ENCODE measurements around the gene EIF5A. TPM values are rescaled to one million over a fixed set of nuclear protein-coding genes. Genes with fewer than 3 reads are reported as not detected.
"Not testable (repeated sequence)": the region's sequence is repeated elsewhere in the genome, so short reads cannot be mapped to it uniquely, and the experiment has no call there.

Gene EIF5A
- polyA plus RNA-seq, 1 donor (not counting 4 experiments of a cell fraction or from before 2014, with no cell fraction given), result 948 TPM

DNA sequence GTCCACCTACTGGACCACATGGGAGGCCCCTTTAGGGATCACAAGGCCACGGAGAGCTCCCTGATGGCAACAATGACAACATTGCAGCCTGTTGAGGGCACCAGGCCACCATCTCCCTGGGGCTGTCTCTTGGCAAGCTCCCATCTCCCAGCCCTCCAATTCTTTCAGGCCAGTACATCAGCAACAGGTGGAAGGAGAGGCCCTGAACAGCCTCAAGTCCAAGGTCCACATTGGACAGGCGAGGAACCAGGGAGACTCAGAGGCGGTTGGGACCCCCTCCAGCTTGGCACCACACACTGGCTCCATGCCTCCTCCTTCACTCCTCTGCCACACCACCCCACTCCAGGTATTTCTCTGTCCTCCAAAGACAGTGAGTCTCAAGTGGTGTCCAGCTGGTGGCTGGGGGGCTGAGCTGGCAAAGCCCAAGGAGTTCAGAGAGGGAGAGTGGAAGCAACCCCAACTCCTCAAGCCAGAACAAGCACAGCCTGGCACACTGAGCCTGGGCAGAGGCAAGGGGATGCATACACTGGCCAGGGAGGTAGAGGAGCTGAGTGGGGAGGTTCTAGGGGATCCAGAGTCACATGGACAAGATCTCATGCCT, 27.6 kb downstream of the EIF5A start:
- H3K79me2 ChIP-seq (ENCODE audit: control insufficient read depth, insufficient read depth, low read length), result no peaks in the 10 kb centered on the region

DNA sequence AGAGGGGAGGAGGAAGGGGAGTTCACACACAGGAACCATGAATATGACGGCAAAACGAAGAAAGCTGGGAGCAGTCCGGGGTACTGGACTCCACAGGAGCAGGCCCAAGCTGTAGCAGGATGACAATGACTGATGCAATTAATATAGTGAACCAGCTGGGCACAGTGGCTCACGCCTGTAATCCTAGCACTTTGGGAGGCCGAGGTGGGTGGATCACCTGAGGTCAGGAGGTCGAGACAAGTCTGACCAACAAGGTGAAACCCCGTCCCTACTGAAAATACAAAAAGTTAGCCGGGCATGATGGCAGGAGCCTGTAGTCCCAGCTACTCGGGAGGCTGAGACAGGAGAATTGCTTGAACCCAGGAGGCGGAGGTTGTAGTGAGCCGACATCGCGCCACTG, 28.3 kb downstream of the EIF5A start:
- dilution Hi-C loops (cut with MboI; ENCODE audit: extremely low pct_ligation_motif_present, low sequenced_read_pairs); H4K20me1 ChIP-seq (ENCODE audit: control insufficient read depth, extremely low read depth, insufficient read depth, low read length); H3K9ac ChIP-seq (ENCODE audit: control insufficient read depth, extremely low read depth, insufficient read depth, low read length); H3K4me2 ChIP-seq (ENCODE audit: control insufficient read depth, extremely low read depth, insufficient read depth, low read depth, low read length); FAIRE-seq; DNase-seq (ENCODE audit: low read depth, low spot score); H3K9me1 ChIP-seq (ENCODE audit: control insufficient read depth, extremely low read depth, insufficient read depth, low read length); H2AFZ ChIP-seq (ENCODE audit: control insufficient read depth, low read length); H3K4me3 ChIP-seq (ENCODE audit: control insufficient read depth in 2 of 3, extremely low read depth in 1 of 3, insufficient read depth in 2 of 3, low read depth in 1 of 3, low read length in 3 of 3); H3K79me2 ChIP-seq (ENCODE audit: control insufficient read depth, insufficient read depth, low read length); H3K4me1 ChIP-seq (ENCODE audit: control insufficient read depth, extremely low read depth, insufficient read depth, low read length); H3K9me3 ChIP-seq (ENCODE audit: control insufficient read depth, low read depth, low read length); H3K36me3 ChIP-seq (ENCODE audit: control insufficient read depth in 2 of 2, extremely low read depth in 1 of 2, insufficient read depth in 2 of 2, low read length in 2 of 2); H3K27ac ChIP-seq (ENCODE audit: control insufficient read depth, insufficient read depth, low read length); H3K27me3 ChIP-seq (ENCODE audit: control insufficient read depth, extremely low read depth, insufficient read depth, low read length): not testable (repeated sequence)

More for the DNA sequence above, 27.6 kb downstream of the EIF5A start:
- Histone ChIP-seq H4K20me1 (ENCODE audit: control insufficient read depth, extremely low read depth, insufficient read depth, low read length) (no peaks in the 10 kb centered on the region), H3K27ac (ENCODE audit: control insufficient read depth, insufficient read depth, low read length) (no peak overlapping the region), H3K4me3 (ENCODE audit: control insufficient read depth in 2 of 3, extremely low read depth in 1 of 3, insufficient read depth in 2 of 3, low read depth in 1 of 3, low read length in 3 of 3) (no peak overlapping the region), H2AFZ (ENCODE audit: control insufficient read depth, low read length) (no peak overlapping the region), H3K9ac (ENCODE audit: control insufficient read depth, extremely low read depth, insufficient read depth, low read length) (no peak overlapping the region), H3K4me1 (ENCODE audit: control insufficient read depth, extremely low read depth, insufficient read depth, low read length) (peaks cover 3% of the 10 kb centered on the region), H3K36me3 (ENCODE audit: control insufficient read depth in 2 of 2, extremely low read depth in 1 of 2, insufficient read depth in 2 of 2, low read length in 2 of 2) (no peaks in the 10 kb centered on the region), H3K9me1 (ENCODE audit: control insufficient read depth, extremely low read depth, insufficient read depth, low read length) (no peaks in the 10 kb centered on the region), H3K27me3 (ENCODE audit: control insufficient read depth, extremely low read depth, insufficient read depth, low read length) (no peaks in the 10 kb centered on the region), H3K4me2 (ENCODE audit: control insufficient read depth, extremely low read depth, insufficient read depth, low read depth, low read length) (no peak overlapping the region), H3K9me3 (ENCODE audit: control insufficient read depth, low read depth, low read length) (no peaks in the 10 kb centered on the region)
- no peak for DNase-seq (ENCODE audit: low read depth, low spot score)
- dilution Hi-C loops (cut with MboI; ENCODE audit: extremely low pct_ligation_motif_present, low sequenced_read_pairs), result no loop called here
- TF ChIP-seq EZH2 (IDR thresholded peaks at IDR 0.05; ENCODE audit: low read length) (no peak), CTCF (optimal IDR thresholded peaks at IDR 0.05 in 1 of 3, IDR thresholded peaks at IDR 0.05 in 1 of 3, conservative IDR thresholded peaks at IDR 0.05 in 1 of 3; ENCODE audit: extremely low read depth in 1 of 3, insufficient read depth in 2 of 3, low read length in 3 of 3) (no peak)
- no peak for FAIRE-seq

All from keratinocyte (primary cell).